Body of pancreas (tissue), 4 donors: ENCODE data around the gene ASB13.

Experiments used
- POLR2A ChIP-seq, 3 donors: fragments of 450-650 bp; IDR thresholded peaks; one replicate each; pipeline ENCODE4 v1.6.1; 2016; ENCODE audit warnings: antibody characterized with exemption in 3 of 3, mild to moderate bottlenecking in 2 of 3
- TF ChIP-seq, protein P1 (sequence below), 7 experiments: fragments of 450-650 bp in 4 of 7; fragments of 200-600 bp in 3 of 7; sonication (generic) in 3 of 7; IDR thresholded peaks; one replicate each; pipeline ENCODE4 v1.5.1; 2016 to 2019; ENCODE audit warnings: antibody characterized with exemption in 7 of 7

DNA sequence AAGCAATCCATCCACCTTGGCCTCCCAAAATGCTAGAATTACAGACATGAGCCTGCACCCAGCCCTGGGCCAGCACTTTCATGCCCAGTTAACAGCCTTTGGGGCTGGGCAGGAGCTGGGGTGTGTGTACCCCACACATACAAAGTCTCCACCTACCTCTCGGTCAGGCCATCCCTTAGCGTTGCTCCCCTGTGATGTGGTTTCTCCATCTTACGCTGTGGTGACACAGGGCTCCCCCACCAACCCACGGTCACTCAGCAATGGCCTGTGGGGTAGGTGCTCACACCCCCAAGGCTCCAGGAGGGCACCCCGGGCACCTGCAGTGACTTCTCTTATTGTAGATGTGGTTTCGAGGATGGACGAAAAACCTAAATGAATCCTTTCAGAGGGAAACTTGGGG lies 58.8 kb downstream of the ASB13 start:
- TF ChIP-seq, protein P1, sequence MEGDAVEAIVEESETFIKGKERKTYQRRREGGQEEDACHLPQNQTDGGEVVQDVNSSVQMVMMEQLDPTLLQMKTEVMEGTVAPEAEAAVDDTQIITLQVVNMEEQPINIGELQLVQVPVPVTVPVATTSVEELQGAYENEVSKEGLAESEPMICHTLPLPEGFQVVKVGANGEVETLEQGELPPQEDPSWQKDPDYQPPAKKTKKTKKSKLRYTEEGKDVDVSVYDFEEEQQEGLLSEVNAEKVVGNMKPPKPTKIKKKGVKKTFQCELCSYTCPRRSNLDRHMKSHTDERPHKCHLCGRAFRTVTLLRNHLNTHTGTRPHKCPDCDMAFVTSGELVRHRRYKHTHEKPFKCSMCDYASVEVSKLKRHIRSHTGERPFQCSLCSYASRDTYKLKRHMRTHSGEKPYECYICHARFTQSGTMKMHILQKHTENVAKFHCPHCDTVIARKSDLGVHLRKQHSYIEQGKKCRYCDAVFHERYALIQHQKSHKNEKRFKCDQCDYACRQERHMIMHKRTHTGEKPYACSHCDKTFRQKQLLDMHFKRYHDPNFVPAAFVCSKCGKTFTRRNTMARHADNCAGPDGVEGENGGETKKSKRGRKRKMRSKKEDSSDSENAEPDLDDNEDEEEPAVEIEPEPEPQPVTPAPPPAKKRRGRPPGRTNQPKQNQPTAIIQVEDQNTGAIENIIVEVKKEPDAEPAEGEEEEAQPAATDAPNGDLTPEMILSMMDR (IDR thresholded peaks at IDR 0.05): no peak
- no peak for TF ChIP-seq POLR2A (IDR thresholded peaks at IDR 0.05)
